Smooth muscle cell (in vitro differentiated cells): Measurements from ENCODE around the gene COPS2. TPM values are rescaled to one million over a fixed set of nuclear protein-coding genes. Genes with fewer than 3 reads are reported as not detected.
"Not testable (repeated sequence)": the region's sequence is repeated elsewhere in the genome, so short reads cannot be mapped to it uniquely, and the experiment has no call there.

ENCODE experiments used
- DNase-seq: peaks from one replicate; lab custom pipeline; 2025; ENCODE audit not compliant: unreplicated experiment; lab: John Stamatoyannopoulos, UW
- H2AFZ ChIP-seq: fragments of 200-600 bp; sonication (generic); 2 replicates; pipeline ENCODE4 v1.6.0; 2016; ENCODE audit warnings: antibody characterized with exemption, low read depth, mild to moderate bottlenecking
- H3F3A ChIP-seq: fragments of 200-600 bp; sonication (generic); 2 replicates; pipeline ENCODE4 v1.6.0; 2017; ENCODE audit warnings: antibody characterized with exemption, low read depth
- H3K27ac ChIP-seq: fragments of 200-600 bp; sonication (generic); 2 replicates; pipeline ENCODE4 v1.5.1; 2016; ENCODE audit warnings: low read depth, mild to moderate bottlenecking
- H3K27me3 ChIP-seq: fragments of 200-600 bp; sonication (generic); 2 replicates; pipeline ENCODE4 v1.6.1; 2016; ENCODE audit warnings: low read depth, mild to moderate bottlenecking
- H3K36me3 ChIP-seq: fragments of 200-600 bp; sonication (generic); 2 replicates; pipeline ENCODE4 v1.5.1; 2016; ENCODE audit warnings: low read depth
- H3K4me1 ChIP-seq: fragments of 200-600 bp; sonication (generic); 2 replicates; pipeline ENCODE4 v1.5.1; 2016; ENCODE audit warnings: low read depth
- H3K4me2 ChIP-seq: fragments of 200-600 bp; sonication (generic); 2 replicates; pipeline ENCODE4 v1.6.0; 2016; ENCODE audit warnings: mild to moderate bottlenecking
- H3K4me3 ChIP-seq: fragments of 200-600 bp; sonication (generic); 2 replicates; pipeline ENCODE4 v1.5.1; 2016; ENCODE audit warnings: mild to moderate bottlenecking
- H3K79me2 ChIP-seq: fragments of 200-600 bp; sonication (generic); 2 replicates; pipeline ENCODE4 v1.6.0; 2016; ENCODE audit warnings: low read depth, mild to moderate bottlenecking
- H3K9ac ChIP-seq: fragments of 200-600 bp; sonication (generic); 2 replicates; pipeline ENCODE4 v1.6.0; 2016; ENCODE audit warnings: low read depth
- H3K9me3 ChIP-seq: fragments of 200-600 bp; sonication (generic); replicated peaks from 2 replicates; pipeline ENCODE4 v1.5.1; 2016; ENCODE audit warnings: low read depth
- H4K20me1 ChIP-seq: fragments of 200-600 bp; sonication (generic); 2 replicates; pipeline ENCODE4 v1.6.0; 2016; ENCODE audit warnings: low read depth
- CTCF ChIP-seq: fragments of 200-600 bp; sonication (generic); IDR thresholded peaks from 2 replicates; pipeline ENCODE4 v1.5.1; 2017; ENCODE audit warnings: borderline replicate concordance, mild to moderate bottlenecking, antibody characterized with exemption; ENCODE audit not compliant: insufficient read depth, poor library complexity, severe bottlenecking
- WGBS: methylation state at CpG from one replicate; pipeline ENCODE4 v1.1.7; 2016; ENCODE audit warnings: low lambda C conversion rate; 5-methylcytosine and 5-hydroxymethylcytosine counted together
- polyA plus RNA-seq: library from polyadenylated mRNA; unstranded; fragments of >200 nt; fragmentation: Nextera tagmentation; extraction: Ambion mirVana; gene quantifications from 2 replicates; pipeline ENCODE4 v1.2.1, GENCODE V29; 2016
- total RNA-seq: library from RNA; depleted of rRNA; stranded (reverse); fragments of >200 nt; gene quantifications from 2 replicates; pipeline ENCODE4 v1.2.3, GENCODE V29; 2014

Gene COPS2
- total and polyA plus RNA-seq, 2 experiments from 2014 or later = 21.5 to 88.0 TPM

GRCh38 chr15:49187549-49188245, 32.3 kb upstream of the COPS2 start:
- Histone ChIP-seq H3K9ac (no peak overlapping the region), H3K79me2 (peaks cover 35% of the 10 kb centered on the region), H3K27me3 (no peaks in the 10 kb centered on the region), H3K9me3 (no peaks in the 10 kb centered on the region), H3K27ac (no peak overlapping the region), H2AFZ (no peak overlapping the region), H3K36me3 (no peaks in the 10 kb centered on the region), H3K4me1 (no peaks in the 10 kb centered on the region), H3F3A (no peaks in the 10 kb centered on the region), H3K4me3 (no peak overlapping the region), H3K4me2 (no peak overlapping the region), H4K20me1 (peaks cover 57% of the 10 kb centered on the region)
- no peak for DNase-seq
- WGBS = 100% methylated on average over 2 of the region's 2 CpGs
- TF ChIP-seq CTCF = no peak

GRCh38 chr15:49185473-49185872, 30.1 kb upstream of the COPS2 start:
- Histone ChIP-seq H3K4me2 (no peak overlapping the region), H3K27ac (no peak overlapping the region), H3K36me3 (no peaks in the 10 kb centered on the region), H2AFZ (no peak overlapping the region), H3K9ac (no peak overlapping the region), H3K4me1 (no peaks in the 10 kb centered on the region), H3F3A (no peaks in the 10 kb centered on the region), H3K4me3 (no peak overlapping the region), H3K79me2 (peaks cover 33% of the 10 kb centered on the region), H4K20me1 (peaks cover 39% of the 10 kb centered on the region), H3K27me3 (no peaks in the 10 kb centered on the region), H3K9me3 (no peaks in the 10 kb centered on the region)
- no peak for DNase-seq
- WGBS = 100% methylated on average over 1 of the region's 1 CpG
- no peak for TF ChIP-seq CTCF

GRCh38 chr15:49183741-49184140, 28.3 kb upstream of the COPS2 start:
- 92% methylated on average over 3 of the region's 3 CpGs for WGBS
- not testable (repeated sequence) for DNase-seq, H3K9ac ChIP-seq, H3K4me3 ChIP-seq, H3K27ac ChIP-seq, H3K27me3 ChIP-seq, H3K36me3 ChIP-seq, H3F3A ChIP-seq, H3K4me2 ChIP-seq, H2AFZ ChIP-seq, H3K4me1 ChIP-seq, H3K9me3 ChIP-seq
- Histone ChIP-seq H3K79me2 (peaks cover 22% of the 10 kb centered on the region), H4K20me1 (peaks cover 33% of the 10 kb centered on the region)

GRCh38 chr15:49182128-49182527, 26.7 kb upstream of the COPS2 start:
- Histone ChIP-seq H3K9ac (no peak overlapping the region), H3K27me3 (no peaks in the 10 kb centered on the region), H3K9me3 (no peaks in the 10 kb centered on the region), H3K4me1 (no peaks in the 10 kb centered on the region), H2AFZ (no peak overlapping the region), H3K4me3 (no peak overlapping the region), H3K79me2 (peaks cover 23% of the 10 kb centered on the region), H3K27ac (no peak overlapping the region), H3F3A (no peaks in the 10 kb centered on the region), H3K36me3 (no peaks in the 10 kb centered on the region), H3K4me2 (no peak overlapping the region), H4K20me1 (peaks cover 22% of the 10 kb centered on the region)
- no peak for TF ChIP-seq CTCF
- WGBS = 96% methylated on average over 4 of the region's 4 CpGs
- no peak for DNase-seq
